ENCODE results near the gene MAP7D1.
"Not testable (repeated sequence)": the region's sequence is repeated elsewhere in the genome, so short reads cannot be mapped to it uniquely, and the experiment has no call there.

MAP7D1 gene

DNA sequence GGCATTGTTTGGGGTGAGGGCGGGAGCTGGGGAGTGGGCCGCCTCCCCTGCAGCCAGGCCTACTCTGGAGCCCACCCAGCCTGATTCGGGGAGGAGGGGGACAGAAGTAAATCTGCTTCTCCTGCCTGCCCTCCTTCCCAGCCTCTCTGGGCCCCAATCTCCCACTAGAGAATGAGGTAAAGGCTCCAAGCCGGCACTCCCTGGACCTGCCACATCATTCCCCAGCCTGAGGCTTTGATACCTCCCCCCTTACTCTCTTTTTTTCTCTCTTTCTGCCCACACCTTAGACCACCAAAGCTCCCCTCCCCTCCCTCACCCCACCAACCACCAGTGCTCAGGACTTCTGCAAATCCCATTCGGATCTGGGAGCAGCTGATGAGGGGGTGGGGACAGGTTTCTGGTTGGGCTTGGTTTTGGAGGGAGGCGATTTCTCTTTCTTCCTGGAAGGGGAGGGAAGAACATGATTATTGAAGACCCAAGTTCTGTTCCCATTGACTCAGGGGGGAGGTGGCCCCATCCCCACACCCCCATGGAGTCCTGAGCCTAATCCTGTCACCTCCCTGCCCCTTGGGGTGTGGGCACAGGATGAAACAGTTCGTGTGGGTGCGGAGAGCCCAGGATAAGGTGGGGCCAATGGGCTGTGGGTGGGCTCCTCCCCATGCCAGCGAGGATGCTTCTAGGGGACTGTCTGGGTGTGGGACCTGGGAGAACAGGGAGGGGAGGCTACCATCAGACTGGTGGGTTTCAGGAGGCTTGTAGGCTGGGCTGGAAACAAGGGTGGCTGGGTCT, 1.3 kb downstream of the MAP7D1 start:
- H3K4me2 ChIP-seq: peak overlapping the region; percentile 64
- H3K27me3 ChIP-seq (ENCODE audit: insufficient read depth, low read depth): no peaks in the 10 kb centered on the region
- H3K36me3 ChIP-seq (ENCODE audit: insufficient read depth): no peaks in the 10 kb centered on the region
- peak overlapping the region; percentile 95; the same call in 1 of the 2 replicates for H3K9ac ChIP-seq
- TF ChIP-seq, protein P1, sequence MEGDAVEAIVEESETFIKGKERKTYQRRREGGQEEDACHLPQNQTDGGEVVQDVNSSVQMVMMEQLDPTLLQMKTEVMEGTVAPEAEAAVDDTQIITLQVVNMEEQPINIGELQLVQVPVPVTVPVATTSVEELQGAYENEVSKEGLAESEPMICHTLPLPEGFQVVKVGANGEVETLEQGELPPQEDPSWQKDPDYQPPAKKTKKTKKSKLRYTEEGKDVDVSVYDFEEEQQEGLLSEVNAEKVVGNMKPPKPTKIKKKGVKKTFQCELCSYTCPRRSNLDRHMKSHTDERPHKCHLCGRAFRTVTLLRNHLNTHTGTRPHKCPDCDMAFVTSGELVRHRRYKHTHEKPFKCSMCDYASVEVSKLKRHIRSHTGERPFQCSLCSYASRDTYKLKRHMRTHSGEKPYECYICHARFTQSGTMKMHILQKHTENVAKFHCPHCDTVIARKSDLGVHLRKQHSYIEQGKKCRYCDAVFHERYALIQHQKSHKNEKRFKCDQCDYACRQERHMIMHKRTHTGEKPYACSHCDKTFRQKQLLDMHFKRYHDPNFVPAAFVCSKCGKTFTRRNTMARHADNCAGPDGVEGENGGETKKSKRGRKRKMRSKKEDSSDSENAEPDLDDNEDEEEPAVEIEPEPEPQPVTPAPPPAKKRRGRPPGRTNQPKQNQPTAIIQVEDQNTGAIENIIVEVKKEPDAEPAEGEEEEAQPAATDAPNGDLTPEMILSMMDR (conservative IDR thresholded peaks at IDR 0.05; ENCODE audit: low read depth, low read length): no peak
- H4K20me1 ChIP-seq (ENCODE audit: insufficient read depth): 0 out of 2 replicates have a peak, but pooled peaks cover 3% of the 10 kb centered on the region
- peaks cover 53% of the 10 kb centered on the region for H3K4me1 ChIP-seq (ENCODE audit: low read depth, poor library complexity, severe bottlenecking)
- peak overlapping the region; percentile 64; the same call in 1 of the 2 replicates for H2AFZ ChIP-seq (ENCODE audit: low read depth)
- H3K4me3 ChIP-seq (IDR thresholded peaks at IDR 0.05; ENCODE audit: insufficient read depth, low read depth, low read length): peak overlapping the region; percentile 8
- H3K79me2 ChIP-seq (ENCODE audit: insufficient read depth, low read depth): peaks cover 60% of the 10 kb centered on the region
- H3K27ac ChIP-seq: peak overlapping the region; percentile 81; the same call in 1 of the 2 replicates

DNA sequence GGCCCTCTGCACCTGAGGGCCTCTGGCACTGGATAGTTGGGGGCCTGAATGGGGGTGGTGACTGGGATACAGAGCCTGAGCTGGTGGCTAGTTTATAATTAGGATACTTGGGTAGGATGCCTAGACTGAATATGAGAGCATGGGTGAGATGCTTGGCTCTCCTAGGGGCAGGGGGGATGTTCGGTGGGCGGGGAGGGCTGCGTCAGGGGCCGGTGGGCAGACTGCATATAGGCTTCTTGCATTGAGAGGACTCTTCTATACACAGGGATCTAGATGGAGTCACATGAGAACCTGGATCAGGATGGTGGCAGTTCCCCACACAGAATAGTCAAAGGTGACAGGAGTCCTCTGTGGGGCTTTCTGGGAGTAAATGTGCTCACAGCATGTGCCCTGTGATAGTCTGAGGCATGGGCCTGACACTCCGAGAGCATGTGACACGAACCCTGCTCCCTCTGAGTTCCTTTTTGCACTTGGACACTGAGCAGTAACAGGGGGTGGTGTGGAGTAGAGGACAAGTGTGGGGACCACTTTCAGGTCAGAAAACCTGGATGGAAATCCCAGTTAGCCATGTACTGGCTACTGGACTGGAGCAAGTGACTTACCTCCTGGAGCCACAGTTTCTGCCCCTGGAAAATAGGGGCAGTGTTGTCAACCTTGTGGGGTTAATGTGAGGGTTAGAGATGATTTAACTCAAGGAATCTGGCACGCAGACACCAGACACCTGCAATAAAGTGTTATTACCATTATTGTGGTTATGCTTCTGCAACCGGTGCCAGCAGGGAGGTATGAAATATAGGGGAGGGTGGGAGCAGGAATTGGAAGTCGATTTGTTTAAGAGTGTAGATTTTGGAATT, 2.2 kb downstream of the MAP7D1 start:
- Histone ChIP-seq H3K36me3 (ENCODE audit: insufficient read depth) (no peaks in the 10 kb centered on the region), H3K27ac (no peak overlapping the region), H3K79me2 (ENCODE audit: insufficient read depth, low read depth) (peaks cover 69% of the 10 kb centered on the region), H3K4me3 (IDR thresholded peaks at IDR 0.05; ENCODE audit: insufficient read depth, low read depth, low read length) (peak overlapping the region; percentile 0), H3K27me3 (ENCODE audit: insufficient read depth, low read depth) (no peaks in the 10 kb centered on the region), H2AFZ (ENCODE audit: low read depth) (no peak overlapping the region), H3K9ac (no peak overlapping the region; the same call in 1 of the 2 replicates), H3K4me1 (ENCODE audit: low read depth, poor library complexity, severe bottlenecking) (peaks cover 52% of the 10 kb centered on the region), H3K4me2 (peak overlapping the region; percentile 64; the same call in 1 of the 2 replicates), H4K20me1 (ENCODE audit: insufficient read depth) (0 out of 2 replicates have a peak, but pooled peaks cover 3% of the 10 kb centered on the region)
- TF ChIP-seq, protein P1 (conservative IDR thresholded peaks at IDR 0.05; ENCODE audit: low read depth, low read length): no peak

DNA sequence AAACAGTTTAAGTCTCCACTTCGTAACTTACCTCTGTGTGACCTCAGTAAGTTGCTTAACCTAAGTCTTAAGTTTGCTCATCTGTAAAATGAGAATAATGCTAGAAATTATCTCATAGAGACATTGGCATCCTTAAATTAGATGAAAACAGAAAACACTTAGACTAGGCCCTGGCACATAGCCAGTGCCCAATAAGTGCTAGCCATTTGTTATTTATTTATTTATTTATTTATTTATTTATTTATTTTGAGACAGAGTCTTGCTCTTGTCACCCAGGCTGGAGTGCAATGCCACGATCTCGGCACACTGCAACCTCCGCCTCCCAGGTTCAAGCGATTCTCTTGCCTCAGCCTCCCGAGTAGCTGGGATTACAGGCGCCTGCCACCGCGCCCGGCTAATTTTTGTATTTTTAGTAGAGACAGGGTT, 2.9 kb downstream of the MAP7D1 start:
- H2AFZ ChIP-seq (ENCODE audit: low read depth); H4K20me1 ChIP-seq (ENCODE audit: insufficient read depth); H3K27ac ChIP-seq; H3K4me2 ChIP-seq; H3K27me3 ChIP-seq (ENCODE audit: insufficient read depth, low read depth); H3K9ac ChIP-seq; H3K36me3 ChIP-seq (ENCODE audit: insufficient read depth); H3K4me3 ChIP-seq (IDR thresholded peaks at IDR 0.05; ENCODE audit: insufficient read depth, low read depth, low read length): not testable (repeated sequence)
- H3K79me2 ChIP-seq (ENCODE audit: insufficient read depth, low read depth): peaks cover 74% of the 10 kb centered on the region
- H3K4me1 ChIP-seq (ENCODE audit: low read depth, poor library complexity, severe bottlenecking): peaks cover 52% of the 10 kb centered on the region

DNA sequence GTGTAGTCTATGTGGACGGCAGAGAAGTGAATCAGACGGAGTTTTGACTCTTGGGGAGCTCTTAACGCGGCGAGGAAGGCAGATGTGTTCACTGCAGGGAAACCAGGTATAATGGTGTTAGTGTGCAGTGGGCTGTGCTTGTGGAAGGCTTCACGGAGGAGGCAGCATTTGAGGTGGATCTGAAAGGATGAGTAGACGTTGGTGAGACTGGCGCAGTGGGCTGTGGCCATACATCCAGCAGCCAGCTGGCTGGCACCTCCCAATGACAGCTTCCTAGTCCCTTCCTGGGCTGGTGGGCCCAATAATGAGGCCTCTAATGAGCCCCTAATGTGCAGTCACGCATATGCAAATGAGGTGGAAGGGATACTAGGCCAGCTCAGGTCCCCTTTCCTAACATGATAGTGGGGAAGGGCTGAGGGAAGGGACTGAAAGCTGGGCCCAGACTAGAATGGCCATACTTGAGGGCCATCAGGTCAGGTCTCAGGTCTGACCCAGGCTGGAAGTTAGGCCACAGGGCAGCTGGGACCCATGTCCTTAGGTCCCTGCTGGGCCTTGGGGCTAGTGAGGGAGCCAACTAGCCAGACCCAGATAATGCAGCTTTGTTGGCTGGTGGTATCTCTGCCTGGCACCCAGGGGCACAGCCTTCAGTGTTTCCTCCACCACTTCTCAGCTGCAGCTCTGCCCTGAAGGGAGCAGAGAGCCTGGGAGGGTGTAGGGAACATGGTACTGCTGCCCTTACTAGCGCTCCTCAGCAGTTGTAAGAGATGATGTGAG, 3.8 kb downstream of the MAP7D1 start:
- Histone ChIP-seq H3K9ac (no peak overlapping the region), H3K4me3 (IDR thresholded peaks at IDR 0.05; ENCODE audit: insufficient read depth, low read depth, low read length) (no peak overlapping the region), H3K79me2 (ENCODE audit: insufficient read depth, low read depth) (peaks cover 83% of the 10 kb centered on the region), H3K36me3 (ENCODE audit: insufficient read depth) (no peaks in the 10 kb centered on the region), H2AFZ (ENCODE audit: low read depth) (no peak overlapping the region), H3K4me1 (ENCODE audit: low read depth, poor library complexity, severe bottlenecking) (peaks cover 47% of the 10 kb centered on the region), H4K20me1 (ENCODE audit: insufficient read depth) (0 out of 2 replicates have a peak, but pooled peaks cover 3% of the 10 kb centered on the region), H3K27ac (no peak overlapping the region), H3K27me3 (ENCODE audit: insufficient read depth, low read depth) (no peaks in the 10 kb centered on the region), H3K4me2 (peak overlapping the region; percentile 17; the same call in 1 of the 2 replicates)
- TF ChIP-seq, protein P1 (conservative IDR thresholded peaks at IDR 0.05; ENCODE audit: low read depth, low read length): no peak

Measured in KMS-11 (cell line).